Glomerular visceral epithelial cell (primary cell): ENCODE data around the gene FCGR3A.
A peak's percentile ranks its signal among the peaks of the same experiment; 100 is the strongest.
"Not testable (repeated sequence)": the region's sequence is repeated elsewhere in the genome, so short reads cannot be mapped to it uniquely, and the experiment has no call there.

Source experiments
- DNase-seq: peaks from one replicate; pipeline ENCODE4 v3.0.0-alpha.2; 2016; ENCODE audit errors: extremely low spot score

The FCGR3A gene

DNA sequence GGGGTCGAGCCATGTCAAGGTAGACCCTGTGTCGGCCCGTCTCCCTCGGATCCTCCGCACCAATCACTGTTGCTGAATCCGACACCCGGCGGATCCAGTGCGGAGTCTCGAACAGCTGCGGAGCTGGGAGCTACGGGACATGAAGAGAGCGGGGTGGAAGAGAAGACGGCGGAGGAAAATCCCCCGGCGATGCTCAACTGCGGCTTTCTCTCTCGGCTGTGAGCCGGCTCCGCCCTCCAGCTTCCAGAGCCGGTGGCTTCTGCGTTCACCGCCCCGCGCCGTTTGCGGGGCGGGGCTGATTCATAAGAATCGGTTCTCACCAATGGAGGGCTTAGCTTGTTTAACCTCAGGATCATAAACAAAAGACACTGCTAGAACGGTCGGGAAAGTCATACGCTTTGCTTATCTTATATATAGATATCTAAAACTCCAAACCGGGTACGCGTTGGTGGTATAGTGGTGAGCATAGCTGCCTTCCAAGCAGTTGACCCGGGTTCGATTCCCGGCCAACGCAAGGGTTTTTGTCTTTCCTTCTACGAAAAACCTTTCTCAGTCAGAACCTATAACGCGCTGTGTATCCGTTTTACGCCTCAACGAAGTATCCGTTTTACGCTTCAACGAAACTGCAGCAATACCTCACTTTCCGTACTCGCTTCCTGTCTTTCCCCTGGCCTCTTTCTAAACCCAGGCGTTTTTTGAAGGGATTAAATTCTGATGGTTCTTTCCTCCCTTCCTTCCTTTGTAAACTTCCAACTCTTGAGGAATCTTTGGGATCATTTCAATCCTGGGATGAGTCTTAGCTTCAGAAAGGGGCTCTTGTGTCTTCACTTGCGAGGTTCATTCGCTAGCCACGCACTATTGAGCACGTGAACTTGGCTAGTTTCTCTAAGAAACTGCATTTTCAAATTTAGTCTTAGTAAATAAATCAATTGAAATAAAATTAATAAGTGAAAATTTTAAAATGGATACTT is 18.7 kb downstream of the FCGR3A start:
- peak; percentile 94 for DNase-seq

DNA sequence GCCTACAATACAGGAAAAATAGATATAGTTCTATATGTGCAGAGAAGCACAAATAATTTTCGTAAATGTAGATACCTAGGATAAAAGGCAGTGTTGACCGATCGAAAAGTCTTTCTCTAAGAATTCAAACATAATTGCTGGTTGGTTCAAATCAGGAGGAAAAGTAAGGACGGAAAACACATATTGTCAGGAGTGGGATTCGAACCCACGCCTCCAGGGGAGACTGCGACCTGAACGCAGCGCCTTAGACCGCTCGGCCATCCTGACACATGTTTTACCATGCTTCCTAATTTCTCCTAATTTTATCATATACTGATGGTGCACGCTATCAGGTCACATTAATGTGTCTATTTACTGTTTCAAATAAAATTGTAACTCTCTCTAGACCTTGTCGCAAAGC is 19.5 kb downstream of the FCGR3A start:
- DNase-seq = peak; percentile 76

DNA sequence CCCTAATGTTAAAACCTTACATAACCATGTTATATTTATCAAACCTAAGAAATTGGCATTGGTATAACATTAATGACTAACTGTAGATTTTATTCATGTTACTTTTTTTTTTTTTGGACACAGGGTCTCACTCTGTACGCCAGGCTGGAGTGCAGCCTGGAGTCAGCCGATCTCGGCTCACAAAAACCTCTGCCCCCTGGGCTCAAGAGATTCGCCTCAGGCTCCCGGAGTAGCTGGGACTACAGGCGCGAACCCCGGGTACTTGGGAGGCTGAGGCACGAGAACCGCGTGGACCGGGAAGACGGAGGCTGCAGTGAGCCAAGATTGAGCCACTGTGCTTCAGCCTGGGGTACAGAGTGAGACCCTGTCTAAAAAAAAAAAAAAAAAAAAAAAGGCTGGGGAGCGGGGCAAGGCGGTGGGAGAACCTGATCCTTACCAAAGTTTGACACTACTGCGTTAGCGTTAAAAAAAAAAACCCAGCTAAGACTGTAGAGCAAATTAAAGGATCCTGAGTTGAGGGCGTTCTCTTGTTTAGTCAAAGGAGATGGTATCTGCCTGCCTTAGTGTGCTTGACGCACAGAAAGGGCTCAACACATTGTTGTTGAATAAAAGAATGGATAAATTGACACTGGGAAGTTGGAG is 20.0 kb downstream of the FCGR3A start:
- DNase-seq = not testable (repeated sequence)

DNA sequence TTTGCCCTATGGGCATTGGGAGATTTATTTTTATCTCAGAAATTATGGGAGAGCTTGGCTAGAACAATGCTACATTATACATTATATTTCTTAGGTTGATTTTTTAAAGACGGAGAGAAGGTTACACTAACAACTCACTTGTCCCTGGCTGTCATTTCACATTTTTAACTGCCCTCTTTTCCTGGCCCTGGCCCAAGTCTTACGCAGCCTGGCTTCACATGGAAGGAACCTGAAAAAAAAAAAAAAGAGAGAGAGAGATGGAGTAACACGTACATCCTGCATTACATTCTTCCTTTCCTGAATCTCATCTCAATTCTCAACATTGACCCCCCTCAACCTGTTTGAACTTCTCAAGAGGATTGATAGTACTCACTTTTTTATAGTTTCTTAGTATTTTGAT is 21.1 kb downstream of the FCGR3A start:
- not testable (repeated sequence) for DNase-seq

DNA sequence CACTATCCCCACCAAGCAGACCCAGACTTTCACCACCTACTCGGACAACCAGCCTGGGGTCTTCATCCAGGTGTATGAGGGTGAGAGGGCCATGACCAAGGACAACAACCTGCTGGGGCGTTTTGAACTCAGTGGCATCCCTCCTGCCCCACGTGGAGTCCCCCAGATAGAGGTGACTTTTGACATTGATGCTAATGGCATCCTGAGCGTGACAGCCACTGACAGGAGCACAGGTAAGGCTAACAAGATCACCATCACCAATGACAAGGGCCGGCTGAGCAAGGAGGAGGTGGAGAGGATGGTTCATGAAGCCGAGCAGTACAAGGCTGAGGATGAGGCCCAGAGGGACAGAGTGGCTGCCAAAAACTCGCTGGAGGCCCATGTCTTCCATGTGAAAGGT is 23.7 kb downstream of the FCGR3A start:
- DNase-seq = not testable (repeated sequence)

DNA sequence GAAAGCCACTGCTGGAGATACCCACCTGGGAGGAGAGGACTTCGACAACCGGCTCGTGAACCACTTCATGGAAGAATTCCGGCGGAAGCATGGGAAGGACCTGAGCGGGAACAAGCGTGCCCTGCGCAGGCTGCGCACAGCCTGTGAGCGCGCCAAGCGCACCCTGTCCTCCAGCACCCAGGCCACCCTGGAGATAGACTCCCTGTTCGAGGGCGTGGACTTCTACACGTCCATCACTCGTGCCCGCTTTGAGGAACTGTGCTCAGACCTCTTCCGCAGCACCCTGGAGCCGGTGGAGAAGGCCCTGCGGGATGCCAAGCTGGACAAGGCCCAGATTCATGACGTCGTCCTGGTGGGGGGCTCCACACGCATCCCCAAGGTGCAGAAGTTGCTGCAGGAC is 24.3 kb downstream of the FCGR3A start:
- not testable (repeated sequence) for DNase-seq

DNA sequence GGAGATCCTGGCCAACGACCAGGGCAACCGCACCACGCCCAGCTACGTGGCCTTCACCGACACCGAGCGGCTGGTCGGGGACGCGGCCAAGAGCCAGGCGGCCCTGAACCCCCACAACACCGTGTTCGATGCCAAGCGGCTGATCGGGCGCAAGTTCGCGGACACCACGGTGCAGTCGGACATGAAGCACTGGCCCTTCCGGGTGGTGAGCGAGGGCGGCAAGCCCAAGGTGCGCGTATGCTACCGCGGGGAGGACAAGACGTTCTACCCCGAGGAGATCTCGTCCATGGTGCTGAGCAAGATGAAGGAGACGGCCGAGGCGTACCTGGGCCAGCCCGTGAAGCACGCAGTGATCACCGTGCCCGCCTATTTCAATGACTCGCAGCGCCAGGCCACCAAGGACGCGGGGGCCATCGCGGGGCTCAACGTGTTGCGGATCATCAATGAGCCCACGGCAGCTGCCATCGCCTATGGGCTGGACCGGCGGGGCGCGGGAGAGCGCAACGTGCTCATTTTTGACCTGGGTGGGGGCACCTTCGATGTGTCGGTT is 24.8 kb downstream of the FCGR3A start:
- DNase-seq = not testable (repeated sequence)

DNA sequence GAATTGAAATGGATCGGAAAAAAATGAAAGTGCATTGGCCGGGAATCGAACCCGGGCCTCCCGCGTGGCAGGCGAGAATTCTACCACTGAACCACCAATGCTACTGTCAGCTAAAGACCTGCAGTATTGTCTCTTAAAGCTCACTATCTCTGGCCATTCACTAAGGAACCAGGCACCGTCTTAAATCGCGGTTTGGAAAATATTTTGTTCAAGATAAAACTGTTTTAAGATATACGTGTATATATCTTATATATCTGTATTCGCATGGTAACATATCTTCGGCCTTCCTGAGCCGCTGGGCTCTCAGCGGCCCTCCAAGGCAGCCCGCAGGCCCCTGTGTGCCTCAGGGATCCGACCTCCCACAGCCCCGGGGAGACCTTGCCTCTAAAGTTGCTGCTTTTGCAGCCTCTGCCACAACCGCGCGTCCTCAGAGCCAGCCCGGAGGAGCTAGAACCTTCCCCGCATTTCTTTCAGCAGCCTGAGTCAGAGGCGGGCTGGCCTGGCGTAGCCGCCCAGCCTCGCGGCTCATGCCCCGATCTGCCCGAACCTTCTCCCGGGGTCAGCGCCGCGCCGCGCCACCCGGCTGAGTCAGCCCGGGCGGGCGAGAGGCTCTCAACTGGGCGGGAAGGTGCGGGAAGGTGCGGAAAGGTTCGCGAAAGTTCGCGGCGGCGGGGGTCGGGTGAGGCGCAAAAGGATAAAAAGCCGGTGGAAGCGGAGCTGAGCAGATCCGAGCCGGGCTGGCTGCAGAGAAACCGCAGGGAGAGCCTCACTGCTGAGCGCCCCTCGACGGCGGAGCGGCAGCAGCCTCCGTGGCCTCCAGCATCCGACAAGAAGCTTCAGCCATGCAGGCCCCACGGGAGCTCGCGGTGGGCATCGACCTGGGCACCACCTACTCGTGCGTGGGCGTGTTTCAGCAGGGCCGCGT is 25.5 kb downstream of the FCGR3A start, which contains the start of gene HSPA6:
TSS of gene HSPA6 (plus strand) at position 724 of the 925 bp plus-strand sequence. CDS start at position 843, 119 bp downstream.
- peak; percentile 80 for DNase-seq

DNA sequence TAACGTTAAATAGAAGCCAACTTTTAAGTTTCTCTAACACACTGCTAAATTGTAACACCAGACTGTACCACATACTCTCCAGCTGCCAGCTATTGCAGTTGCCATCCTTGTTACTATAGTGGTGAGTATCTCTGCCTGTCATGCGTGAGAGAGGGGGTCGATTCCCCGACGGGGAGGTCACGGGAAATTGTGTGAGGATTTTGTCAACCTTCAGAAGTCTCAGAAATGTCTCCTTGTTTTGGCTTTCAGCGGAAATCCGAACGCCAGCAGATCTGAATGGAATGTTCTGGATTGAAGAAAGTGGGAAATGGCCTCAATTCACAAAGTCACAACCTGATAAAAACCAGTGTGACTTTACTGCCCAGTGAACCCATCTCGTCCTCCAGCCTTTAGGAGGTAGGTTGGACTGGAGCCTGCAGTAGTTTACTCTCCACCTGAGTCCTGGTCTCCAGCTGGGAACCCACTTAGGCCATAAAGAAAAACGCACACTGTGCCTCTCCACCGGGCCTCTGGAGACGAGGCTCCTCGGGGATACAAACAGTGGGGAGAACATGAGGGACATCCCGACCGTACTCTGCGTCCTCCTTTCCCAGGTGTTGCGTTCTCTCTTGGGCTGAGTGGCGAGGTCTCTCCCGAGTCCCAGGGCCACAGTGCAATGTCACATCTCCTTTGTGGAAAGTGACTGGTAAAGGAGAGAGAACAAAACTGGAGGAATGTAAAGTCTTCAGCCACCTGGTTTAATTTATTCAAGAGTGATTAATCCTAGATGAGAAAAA is 26.4 kb downstream of the FCGR3A start:
- not testable (repeated sequence) for DNase-seq

DNA sequence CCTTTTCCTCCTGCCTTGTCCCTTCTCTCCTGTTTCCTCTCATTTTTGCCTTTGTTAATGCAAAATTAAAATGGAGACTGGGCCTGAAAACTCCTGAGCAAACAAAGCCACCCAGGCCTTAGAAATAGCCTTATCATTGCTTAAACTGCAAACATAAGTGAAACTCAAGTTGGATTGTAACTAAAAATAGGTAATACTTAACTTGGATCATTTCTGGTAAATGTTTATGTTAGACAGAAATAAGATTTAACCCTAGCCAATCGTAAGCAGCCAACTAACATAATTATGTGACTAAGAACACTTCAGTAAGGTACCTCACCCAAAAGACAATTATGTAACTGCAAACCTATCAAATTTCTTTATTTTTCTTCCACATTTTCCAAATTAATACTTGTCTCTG is 35.7 kb downstream of the FCGR3A start:
- DNase-seq = not testable (repeated sequence)

DNA sequence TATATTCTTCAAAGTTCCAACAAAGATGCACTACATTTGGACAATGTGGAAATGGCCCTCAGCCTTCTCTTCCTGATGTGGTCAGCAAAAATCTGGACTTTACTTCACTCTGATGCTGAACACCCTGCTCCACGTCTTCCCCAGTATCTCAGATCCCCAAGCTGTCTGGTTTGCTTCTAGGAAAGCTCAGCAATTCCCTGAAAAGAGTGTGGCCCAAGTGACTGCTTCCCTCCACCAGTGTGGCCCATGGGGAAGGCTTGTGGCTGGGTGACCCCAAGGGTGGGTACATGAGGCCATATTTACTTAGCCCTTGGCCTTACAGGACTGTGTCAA is 36.2 kb downstream of the FCGR3A start:
- DNase-seq = not testable (repeated sequence)

DNA sequence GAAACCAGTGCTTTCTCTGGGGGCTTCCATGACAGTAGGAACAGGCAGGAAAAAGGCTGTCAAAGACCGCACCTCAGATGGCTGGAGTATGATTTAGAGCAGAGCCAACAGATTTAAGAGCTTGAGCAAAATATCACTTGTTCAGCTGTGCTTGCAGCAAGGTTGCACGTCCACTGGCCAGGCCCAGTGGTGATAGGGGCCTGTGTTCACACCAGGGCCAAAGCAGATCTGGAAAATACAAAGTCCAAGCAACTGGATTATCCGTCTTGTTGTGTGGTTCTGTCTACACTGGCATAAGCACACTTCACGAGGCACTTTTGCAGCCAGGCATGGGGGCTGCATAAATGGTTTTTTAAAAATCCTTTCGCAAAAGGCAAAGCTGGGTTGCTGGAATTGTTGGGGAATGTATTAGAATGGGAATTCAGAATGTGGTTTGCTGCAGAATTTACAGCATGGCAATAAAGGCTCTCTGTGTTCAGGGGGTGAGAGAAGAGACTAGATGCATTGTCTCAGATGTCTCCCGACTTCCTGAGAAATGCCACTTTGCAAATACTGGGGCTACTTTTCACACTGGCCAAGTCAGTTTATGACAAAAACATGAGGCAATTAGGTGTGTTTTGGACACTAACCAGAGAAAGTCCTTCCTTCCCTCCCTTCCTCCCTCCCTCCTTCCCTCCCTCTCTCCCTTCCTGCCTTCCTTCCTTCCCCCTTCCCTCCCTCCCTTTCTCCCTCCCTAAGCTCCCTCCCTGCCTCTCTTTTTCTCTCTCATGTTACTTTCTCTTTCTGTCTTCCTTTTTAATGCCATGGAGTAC is 36.8 kb downstream of the FCGR3A start:
- not testable (repeated sequence) for DNase-seq

DNA sequence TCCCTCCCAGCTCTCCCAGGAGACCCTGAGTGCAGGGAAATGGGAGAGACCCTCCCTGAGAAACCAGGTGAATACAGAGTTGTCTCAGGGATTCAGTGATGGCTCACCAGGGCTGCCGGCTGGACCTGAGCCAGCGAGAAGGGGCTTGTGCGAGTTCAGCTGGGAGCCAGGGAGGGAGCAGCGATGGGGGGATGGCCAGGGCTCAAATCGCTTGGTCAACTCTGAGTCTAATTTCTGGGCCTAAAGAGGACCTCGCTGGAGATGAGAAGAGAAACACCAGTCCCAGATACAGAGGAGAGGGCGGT is 37.9 kb downstream of the FCGR3A start:
- no peak for DNase-seq

DNA sequence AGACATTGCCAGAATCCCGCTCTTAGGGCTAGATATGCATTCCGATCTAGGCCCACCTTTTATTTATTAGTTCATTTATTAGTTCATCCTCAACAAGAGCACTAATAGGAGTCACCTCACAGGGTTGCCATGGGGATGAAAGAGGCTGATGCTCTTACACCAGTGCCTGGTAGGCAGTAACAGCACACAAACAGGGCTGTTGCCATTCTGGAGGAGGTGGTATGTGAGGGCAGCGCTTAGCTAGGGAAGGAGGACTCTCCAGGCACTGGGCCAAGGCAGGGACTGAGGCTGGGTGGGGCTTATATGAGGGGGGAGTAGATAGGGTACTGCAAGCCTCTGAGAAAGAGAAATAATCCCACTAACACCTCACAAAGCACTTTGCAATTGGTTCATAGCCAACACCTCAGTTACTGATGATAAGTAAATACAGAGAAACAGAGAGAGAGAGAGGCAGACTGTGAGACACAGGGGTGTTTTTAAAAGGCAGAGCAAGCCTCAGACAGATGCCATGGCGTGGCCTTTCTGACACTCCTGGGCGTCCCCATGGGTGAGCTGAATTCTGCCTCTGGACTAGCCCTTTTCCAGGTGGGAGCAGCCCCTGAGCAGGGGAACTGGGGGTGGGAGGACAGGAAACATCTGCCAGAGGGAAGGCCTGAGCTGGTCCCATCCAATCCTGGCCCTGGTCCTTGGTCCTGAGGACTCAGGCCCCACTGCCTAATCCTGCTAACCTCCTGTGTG is 38.4 kb downstream of the FCGR3A start:
- no peak for DNase-seq

DNA sequence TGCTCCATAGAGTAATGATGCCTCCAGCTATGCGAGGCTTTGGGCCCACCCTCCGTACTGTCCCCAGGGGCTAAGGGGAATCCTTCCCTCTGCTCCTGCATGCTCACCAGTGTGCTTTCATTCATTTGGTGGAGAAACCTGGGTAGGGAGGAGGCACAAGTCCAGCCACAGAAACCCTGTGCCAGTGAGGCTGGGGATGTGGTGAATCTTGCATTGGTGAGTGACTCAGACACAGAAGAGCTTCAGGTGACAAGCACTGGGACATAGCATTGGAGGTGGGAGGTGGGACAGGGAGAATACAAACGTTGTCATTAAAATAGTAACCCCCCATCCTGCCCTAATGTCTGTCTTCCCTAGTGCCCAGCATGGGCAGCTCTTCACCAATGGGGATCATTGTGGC is 39.1 kb downstream of the FCGR3A start:
- no peak for DNase-seq

DNA sequence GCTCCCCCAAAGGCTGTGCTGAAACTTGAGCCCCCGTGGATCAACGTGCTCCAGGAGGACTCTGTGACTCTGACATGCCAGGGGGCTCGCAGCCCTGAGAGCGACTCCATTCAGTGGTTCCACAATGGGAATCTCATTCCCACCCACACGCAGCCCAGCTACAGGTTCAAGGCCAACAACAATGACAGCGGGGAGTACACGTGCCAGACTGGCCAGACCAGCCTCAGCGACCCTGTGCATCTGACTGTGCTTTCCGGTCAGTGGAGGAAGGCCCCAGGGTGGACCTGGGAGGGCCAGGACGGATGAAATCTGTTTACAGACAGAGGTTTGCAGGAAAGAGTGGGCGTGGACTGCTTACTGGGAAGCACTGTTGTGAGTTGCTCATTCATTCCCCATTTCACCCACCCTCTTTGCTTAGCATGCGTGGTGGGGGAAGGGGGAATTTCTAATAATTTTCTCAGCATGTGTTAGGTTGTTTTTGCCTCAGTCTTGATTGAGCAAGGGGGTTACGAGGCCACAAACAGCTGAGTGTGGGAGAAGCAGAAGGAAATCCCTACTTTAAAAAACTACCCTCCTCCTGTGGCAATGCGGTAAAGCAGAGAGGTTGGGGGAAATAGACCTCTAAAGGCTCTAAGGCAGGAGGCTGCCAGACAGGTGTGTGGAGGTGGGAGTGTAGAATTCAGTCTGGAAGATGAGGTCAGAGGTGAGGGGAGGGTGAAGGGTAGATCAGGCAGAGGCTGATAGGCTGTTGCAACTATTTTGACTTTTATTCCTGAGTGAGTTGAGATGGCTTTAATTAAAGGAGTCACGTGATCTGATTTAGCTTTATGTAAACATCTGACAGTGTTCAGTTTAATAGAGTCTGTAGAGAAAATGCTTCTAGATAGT is 43.0 kb downstream of the FCGR3A start:
- no peak for DNase-seq

DNA sequence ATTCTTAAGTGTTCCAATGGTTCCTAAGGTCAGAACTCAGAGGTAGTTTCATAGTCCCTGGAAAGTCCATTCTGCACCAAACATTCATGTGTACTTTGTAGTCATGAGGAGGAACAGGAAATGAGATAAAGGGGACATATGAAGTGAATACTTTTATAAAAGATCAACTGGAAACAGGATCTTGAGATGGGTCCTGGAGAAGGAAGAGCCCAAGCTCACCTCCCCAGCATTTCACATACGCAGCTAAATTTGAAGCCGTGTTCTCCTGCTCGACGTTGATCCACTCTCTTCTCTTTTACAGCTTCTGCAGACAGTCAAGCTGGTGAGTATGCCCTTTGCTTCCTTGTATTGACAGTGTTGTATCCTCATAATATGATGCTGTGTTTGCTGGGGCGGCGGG is 43.9 kb downstream of the FCGR3A start:
- DNase-seq = no peak

DNA sequence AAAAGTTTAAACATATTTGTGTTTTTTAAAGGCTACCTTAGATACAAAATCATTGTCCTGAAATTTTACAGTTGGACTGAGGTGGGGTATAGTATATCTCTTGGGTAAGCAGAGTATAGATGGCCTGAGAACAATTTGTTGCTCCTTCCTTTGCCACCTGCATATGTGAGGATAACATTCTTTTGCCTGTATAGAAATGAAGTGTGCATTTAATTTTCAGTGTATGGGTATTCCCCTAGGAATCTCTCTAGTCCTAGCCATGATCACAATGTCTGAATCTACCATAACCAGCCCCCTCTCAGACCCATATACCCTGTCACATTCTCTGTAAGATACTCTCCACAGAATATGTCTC is 46.2 kb downstream of the FCGR3A start:
- DNase-seq = no peak
